GM23338 (cell line): Measurements from ENCODE around the gene TAF1B. TPM values are rescaled to one million over a fixed set of nuclear protein-coding genes. Genes with fewer than 3 reads are reported as not detected.

Experiments
- ATAC-seq: fragments of 200-7000 bp; cut with Tn5 transposase; 3 replicates; pipeline ENCODE4 v1.9.1; 2020
- DNase-seq: peaks from one replicate; pipeline ENCODE4 v3.0.0-alpha.2; 2015; ENCODE audit warnings: low spot score
- H2AFZ ChIP-seq: fragments of 200-600 bp; sonication (generic); 2 replicates; pipeline ENCODE4 v1.8.0; 2016; ENCODE audit warnings: antibody characterized with exemption, mild to moderate bottlenecking, moderate library complexity
- H3F3A ChIP-seq: fragments of 200-600 bp; sonication (generic); replicated peaks from 2 replicates; pipeline ENCODE4 v1.8.0; 2017; ENCODE audit warnings: antibody characterized with exemption, mixed run types, low read depth
- H3K27ac ChIP-seq: fragments of 200-600 bp; sonication (generic); 2 replicates; pipeline ENCODE4 v1.6.1; 2016; ENCODE audit warnings: low read depth
- H3K27me3 ChIP-seq: fragments of 200-600 bp; sonication (generic); 2 replicates; pipeline ENCODE4 v1.8.0; 2016; ENCODE audit warnings: mild to moderate bottlenecking, mixed run types, moderate library complexity; ENCODE audit not compliant: insufficient read depth
- H3K36me3 ChIP-seq: fragments of 200-600 bp; sonication (generic); 2 replicates; pipeline ENCODE4 v1.8.0; 2016; ENCODE audit warnings: mild to moderate bottlenecking; ENCODE audit not compliant: insufficient read depth
- H3K4me1 ChIP-seq: fragments of 200-600 bp; sonication (generic); 2 replicates; pipeline ENCODE4 v1.8.0; 2016; ENCODE audit warnings: mild to moderate bottlenecking, moderate library complexity; ENCODE audit not compliant: insufficient read depth
- H3K4me2 ChIP-seq: fragments of 200-600 bp; sonication (generic); 2 replicates; pipeline ENCODE4 v1.7.1; 2017; ENCODE audit warnings: mixed run types
- H3K4me3 ChIP-seq: fragments of 200-600 bp; sonication (generic); 2 replicates; pipeline ENCODE4 v1.6.1; 2016; ENCODE audit warnings: mixed run types
- H3K79me2 ChIP-seq: fragments of 200-600 bp; sonication (generic); replicated peaks from 2 replicates; pipeline ENCODE4 v1.8.0; 2017; ENCODE audit warnings: mild to moderate bottlenecking; ENCODE audit not compliant: insufficient read depth
- H3K9me2 ChIP-seq: fragments of 200-600 bp; sonication (generic); 2 replicates; pipeline ENCODE4 v1.8.0; 2017; ENCODE audit not compliant: insufficient read depth
- H4K20me1 ChIP-seq: fragments of 200-600 bp; sonication (generic); replicated peaks from 2 replicates; pipeline ENCODE4 v1.8.0; 2017; ENCODE audit warnings: mild to moderate bottlenecking; ENCODE audit not compliant: insufficient read depth
- H3K27ac Mint-ChIP-seq: 2 replicates; pipeline ENCODE4 v1.8.0; 2020; ENCODE audit warnings: inconsistent platforms, mild to moderate bottlenecking, moderate library complexity, mixed read lengths
- H3K27me3 Mint-ChIP-seq: 3 replicates; pipeline ENCODE4 v1.8.0; 2022; ENCODE audit warnings: low read depth, mild to moderate bottlenecking, moderate library complexity, mixed read lengths, inconsistent platforms; ENCODE audit not compliant: insufficient read depth, poor library complexity
- H3K36me3 Mint-ChIP-seq: 3 replicates; pipeline ENCODE4 v1.8.0; 2021; ENCODE audit warnings: low read depth, mild to moderate bottlenecking, inconsistent platforms, moderate library complexity, mixed read lengths
- H3K4me1 Mint-ChIP-seq: 3 replicates; pipeline ENCODE4 v1.8.0; 2020; ENCODE audit warnings: mild to moderate bottlenecking, inconsistent platforms, mixed read lengths
- H3K4me3 Mint-ChIP-seq: 3 replicates; pipeline ENCODE4 v1.8.0; 2021; ENCODE audit warnings: moderate library complexity, mild to moderate bottlenecking, inconsistent platforms, mixed read lengths
- H3K9me3 Mint-ChIP-seq: 3 replicates; pipeline ENCODE4 v1.8.0; 2020; ENCODE audit warnings: moderate library complexity, mild to moderate bottlenecking, inconsistent platforms, mixed read lengths
- EZH2 ChIP-seq: fragments of 200-600 bp; sonication (generic); IDR thresholded peaks from one replicate; pipeline ENCODE4 v1.8.0; 2017; ENCODE audit warnings: antibody characterized with exemption, mild to moderate bottlenecking, low read depth; ENCODE audit not compliant: unreplicated experiment
- JUNB ChIP-seq: IDR thresholded peaks from one replicate; pipeline ENCODE4 v1.6.1; 2016; ENCODE audit warnings: antibody characterized with exemption; ENCODE audit not compliant: unreplicated experiment
- STAT1 ChIP-seq: IDR thresholded peaks from one replicate; pipeline ENCODE4 v1.6.1; 2016; ENCODE audit warnings: antibody characterized with exemption; ENCODE audit not compliant: unreplicated experiment
- polyA plus RNA-seq: library from polyadenylated mRNA; unstranded; fragments of >200 nt; fragmentation: Nextera tagmentation; extraction: Ambion mirVana; gene quantifications from 2 replicates; pipeline ENCODE4 v1.2.1, GENCODE V29; 2016
- total RNA-seq: library from RNA; depleted of rRNA; stranded (reverse); fragments of >200 nt; shearing (Covaris generic); gene quantifications from 2 replicates; pipeline ENCODE4 v1.2.3, GENCODE V29; 2014
- TF ChIP-seq, protein P1 (sequence below): IDR thresholded peaks from one replicate; pipeline ENCODE4 v1.6.1; 2018; ENCODE audit warnings: antibody characterized with exemption; ENCODE audit not compliant: unreplicated experiment
- TF ChIP-seq, protein P2 (sequence below): fragments of 250-450 bp; sonication (Bioruptor Pico); IDR thresholded peaks from 2 replicates; pipeline ENCODE4 v1.5.0; 2020; ENCODE audit warnings: mild to moderate bottlenecking, moderate library complexity
- TF ChIP-seq, protein P3 (sequence below): IDR thresholded peaks from 2 replicates; pipeline ENCODE4 v1.6.1; 2016; ENCODE audit warnings: antibody characterized with exemption

TAF1B gene
- total and polyA plus RNA-seq, 2 experiments from 2014 or later, result 22.2 to 28.9 TPM

DNA sequence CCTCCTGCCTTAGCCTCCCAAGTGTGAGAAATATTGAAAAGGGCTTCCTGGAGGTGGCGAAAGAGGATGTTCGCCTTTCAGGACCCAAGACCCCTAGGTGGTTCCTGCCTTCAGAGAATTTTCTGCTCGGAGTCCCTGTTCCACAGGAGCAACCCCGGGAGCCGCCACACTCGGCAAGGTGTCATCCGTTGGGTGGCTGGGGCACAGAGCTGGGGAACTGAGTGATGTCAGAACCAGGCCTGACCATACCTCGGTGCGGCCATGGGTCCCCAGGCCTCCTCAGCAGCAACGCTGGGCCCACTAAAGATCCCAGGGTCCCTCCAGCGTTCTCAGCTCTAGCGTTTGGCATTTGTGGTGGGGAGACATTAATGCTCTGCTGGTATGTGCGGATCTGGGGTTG is 23.7 kb upstream of the TAF1B start:
- peaks cover 12% of the 10 kb centered on the region for H3K27me3 Mint-ChIP-seq
- Histone ChIP-seq H2AFZ (no peak overlapping the region), H3K4me2 (no peak overlapping the region), H3K4me3 (no peak overlapping the region), H3F3A (no peaks in the 10 kb centered on the region), H3K4me1 (no peaks in the 10 kb centered on the region), H3K36me3 (no peaks in the 10 kb centered on the region; the same call in 1 of the 2 replicates), H4K20me1 (no peaks in the 10 kb centered on the region), H3K79me2 (no peaks in the 10 kb centered on the region), H3K27me3 (no peaks in the 10 kb centered on the region), H3K9me2 (no peaks in the 10 kb centered on the region), H3K27ac (no peak overlapping the region)
- peaks cover 6% of the 10 kb centered on the region; the same call in 2 of the 3 replicates for H3K4me1 Mint-ChIP-seq
- ATAC-seq, result no peak
- no peaks in the 10 kb centered on the region for H3K36me3 Mint-ChIP-seq
- TF ChIP-seq, protein P1, sequence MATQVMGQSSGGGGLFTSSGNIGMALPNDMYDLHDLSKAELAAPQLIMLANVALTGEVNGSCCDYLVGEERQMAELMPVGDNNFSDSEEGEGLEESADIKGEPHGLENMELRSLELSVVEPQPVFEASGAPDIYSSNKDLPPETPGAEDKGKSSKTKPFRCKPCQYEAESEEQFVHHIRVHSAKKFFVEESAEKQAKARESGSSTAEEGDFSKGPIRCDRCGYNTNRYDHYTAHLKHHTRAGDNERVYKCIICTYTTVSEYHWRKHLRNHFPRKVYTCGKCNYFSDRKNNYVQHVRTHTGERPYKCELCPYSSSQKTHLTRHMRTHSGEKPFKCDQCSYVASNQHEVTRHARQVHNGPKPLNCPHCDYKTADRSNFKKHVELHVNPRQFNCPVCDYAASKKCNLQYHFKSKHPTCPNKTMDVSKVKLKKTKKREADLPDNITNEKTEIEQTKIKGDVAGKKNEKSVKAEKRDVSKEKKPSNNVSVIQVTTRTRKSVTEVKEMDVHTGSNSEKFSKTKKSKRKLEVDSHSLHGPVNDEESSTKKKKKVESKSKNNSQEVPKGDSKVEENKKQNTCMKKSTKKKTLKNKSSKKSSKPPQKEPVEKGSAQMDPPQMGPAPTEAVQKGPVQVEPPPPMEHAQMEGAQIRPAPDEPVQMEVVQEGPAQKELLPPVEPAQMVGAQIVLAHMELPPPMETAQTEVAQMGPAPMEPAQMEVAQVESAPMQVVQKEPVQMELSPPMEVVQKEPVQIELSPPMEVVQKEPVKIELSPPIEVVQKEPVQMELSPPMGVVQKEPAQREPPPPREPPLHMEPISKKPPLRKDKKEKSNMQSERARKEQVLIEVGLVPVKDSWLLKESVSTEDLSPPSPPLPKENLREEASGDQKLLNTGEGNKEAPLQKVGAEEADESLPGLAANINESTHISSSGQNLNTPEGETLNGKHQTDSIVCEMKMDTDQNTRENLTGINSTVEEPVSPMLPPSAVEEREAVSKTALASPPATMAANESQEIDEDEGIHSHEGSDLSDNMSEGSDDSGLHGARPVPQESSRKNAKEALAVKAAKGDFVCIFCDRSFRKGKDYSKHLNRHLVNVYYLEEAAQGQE, result no peak
- TF ChIP-seq STAT1 (no peak), EZH2 (no peak), JUNB (no peak)
- TF ChIP-seq, protein P2, sequence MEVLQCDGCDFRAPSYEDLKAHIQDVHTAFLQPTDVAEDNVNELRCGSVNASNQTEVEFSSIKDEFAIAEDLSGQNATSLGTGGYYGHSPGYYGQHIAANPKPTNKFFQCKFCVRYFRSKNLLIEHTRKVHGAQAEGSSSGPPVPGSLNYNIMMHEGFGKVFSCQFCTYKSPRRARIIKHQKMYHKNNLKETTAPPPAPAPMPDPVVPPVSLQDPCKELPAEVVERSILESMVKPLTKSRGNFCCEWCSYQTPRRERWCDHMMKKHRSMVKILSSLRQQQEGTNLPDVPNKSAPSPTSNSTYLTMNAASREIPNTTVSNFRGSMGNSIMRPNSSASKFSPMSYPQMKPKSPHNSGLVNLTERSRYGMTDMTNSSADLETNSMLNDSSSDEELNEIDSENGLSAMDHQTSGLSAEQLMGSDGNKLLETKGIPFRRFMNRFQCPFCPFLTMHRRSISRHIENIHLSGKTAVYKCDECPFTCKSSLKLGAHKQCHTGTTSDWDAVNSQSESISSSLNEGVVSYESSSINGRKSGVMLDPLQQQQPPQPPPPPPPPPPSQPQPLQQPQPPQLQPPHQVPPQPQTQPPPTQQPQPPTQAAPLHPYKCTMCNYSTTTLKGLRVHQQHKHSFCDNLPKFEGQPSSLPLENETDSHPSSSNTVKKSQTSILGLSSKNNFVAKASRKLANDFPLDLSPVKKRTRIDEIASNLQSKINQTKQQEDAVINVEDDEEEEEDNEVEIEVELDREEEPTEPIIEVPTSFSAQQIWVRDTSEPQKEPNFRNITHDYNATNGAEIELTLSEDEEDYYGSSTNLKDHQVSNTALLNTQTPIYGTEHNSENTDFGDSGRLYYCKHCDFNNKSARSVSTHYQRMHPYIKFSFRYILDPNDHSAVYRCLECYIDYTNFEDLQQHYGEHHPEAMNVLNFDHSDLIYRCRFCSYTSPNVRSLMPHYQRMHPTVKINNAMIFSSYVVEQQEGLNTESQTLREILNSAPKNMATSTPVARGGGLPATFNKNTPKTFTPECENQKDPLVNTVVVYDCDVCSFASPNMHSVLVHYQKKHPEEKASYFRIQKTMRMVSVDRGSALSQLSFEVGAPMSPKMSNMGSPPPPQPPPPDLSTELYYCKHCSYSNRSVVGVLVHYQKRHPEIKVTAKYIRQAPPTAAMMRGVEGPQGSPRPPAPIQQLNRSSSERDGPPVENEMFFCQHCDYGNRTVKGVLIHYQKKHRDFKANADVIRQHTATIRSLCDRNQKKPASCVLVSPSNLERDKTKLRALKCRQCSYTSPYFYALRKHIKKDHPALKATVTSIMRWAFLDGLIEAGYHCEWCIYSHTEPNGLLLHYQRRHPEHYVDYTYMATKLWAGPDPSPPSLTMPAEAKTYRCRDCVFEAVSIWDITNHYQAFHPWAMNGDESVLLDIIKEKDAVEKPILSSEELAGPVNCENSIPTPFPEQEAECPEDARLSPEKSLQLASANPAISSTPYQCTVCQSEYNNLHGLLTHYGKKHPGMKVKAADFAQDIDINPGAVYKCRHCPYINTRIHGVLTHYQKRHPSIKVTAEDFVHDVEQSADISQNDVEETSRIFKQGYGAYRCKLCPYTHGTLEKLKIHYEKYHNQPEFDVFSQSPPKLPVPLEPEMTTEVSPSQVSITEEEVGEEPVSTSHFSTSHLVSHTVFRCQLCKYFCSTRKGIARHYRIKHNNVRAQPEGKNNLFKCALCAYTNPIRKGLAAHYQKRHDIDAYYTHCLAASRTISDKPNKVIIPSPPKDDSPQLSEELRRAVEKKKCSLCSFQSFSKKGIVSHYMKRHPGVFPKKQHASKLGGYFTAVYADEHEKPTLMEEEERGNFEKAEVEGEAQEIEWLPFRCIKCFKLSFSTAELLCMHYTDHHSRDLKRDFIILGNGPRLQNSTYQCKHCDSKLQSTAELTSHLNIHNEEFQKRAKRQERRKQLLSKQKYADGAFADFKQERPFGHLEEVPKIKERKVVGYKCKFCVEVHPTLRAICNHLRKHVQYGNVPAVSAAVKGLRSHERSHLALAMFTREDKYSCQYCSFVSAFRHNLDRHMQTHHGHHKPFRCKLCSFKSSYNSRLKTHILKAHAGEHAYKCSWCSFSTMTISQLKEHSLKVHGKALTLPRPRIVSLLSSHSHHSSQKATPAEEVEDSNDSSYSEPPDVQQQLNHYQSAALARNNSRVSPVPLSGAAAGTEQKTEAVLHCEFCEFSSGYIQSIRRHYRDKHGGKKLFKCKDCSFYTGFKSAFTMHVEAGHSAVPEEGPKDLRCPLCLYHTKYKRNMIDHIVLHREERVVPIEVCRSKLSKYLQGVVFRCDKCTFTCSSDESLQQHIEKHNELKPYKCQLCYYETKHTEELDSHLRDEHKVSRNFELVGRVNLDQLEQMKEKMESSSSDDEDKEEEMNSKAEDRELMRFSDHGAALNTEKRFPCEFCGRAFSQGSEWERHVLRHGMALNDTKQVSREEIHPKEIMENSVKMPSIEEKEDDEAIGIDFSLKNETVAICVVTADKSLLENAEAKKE, result no peak
- TF ChIP-seq, protein P3, sequence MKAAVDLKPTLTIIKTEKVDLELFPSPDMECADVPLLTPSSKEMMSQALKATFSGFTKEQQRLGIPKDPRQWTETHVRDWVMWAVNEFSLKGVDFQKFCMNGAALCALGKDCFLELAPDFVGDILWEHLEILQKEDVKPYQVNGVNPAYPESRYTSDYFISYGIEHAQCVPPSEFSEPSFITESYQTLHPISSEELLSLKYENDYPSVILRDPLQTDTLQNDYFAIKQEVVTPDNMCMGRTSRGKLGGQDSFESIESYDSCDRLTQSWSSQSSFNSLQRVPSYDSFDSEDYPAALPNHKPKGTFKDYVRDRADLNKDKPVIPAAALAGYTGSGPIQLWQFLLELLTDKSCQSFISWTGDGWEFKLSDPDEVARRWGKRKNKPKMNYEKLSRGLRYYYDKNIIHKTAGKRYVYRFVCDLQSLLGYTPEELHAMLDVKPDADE, result no peak
- no peaks in the 10 kb centered on the region for H3K9me3 Mint-ChIP-seq
- DNase-seq, result no peak
- no peak overlapping the region for H3K27ac Mint-ChIP-seq
- H3K4me3 Mint-ChIP-seq, result no peak overlapping the region
